Fibroblast of pulmonary artery (primary cell): ENCODE data around the gene LDLRAD4.

Source experiments
- DNase-seq: peaks from one replicate; pipeline ENCODE4 v3.0.0-alpha.2; 2010; ENCODE audit warnings: low read depth
- H3K4me3 ChIP-seq: replicated peaks from 2 replicates; pipeline ENCODE4 v1.5.1; 2011; ENCODE audit warnings: low read depth, mild to moderate bottlenecking, control low read depth, low read length, moderate library complexity
- CTCF ChIP-seq: IDR thresholded peaks from 2 replicates; pipeline ENCODE4 v1.5.1; 2011; ENCODE audit warnings: mild to moderate bottlenecking, control low read depth, low read length, inconsistent platforms; ENCODE audit errors: missing control alignments

LDLRAD4 gene

GRCh38 chr18:13328213-13328612 lies 109.7 kb downstream of the LDLRAD4 start:
- H3K4me3 ChIP-seq, result no peak overlapping the region
- DNase-seq, result no peak
- no peak for TF ChIP-seq CTCF

GRCh38 chr18:13330996-13331395 lies 112.4 kb downstream of the LDLRAD4 start:
- H3K4me3 ChIP-seq, result no peak overlapping the region
- TF ChIP-seq CTCF, result no peak
- DNase-seq, result no peak

GRCh38 chr18:13331846-13332245 lies 113.3 kb downstream of the LDLRAD4 start:
- TF ChIP-seq CTCF, result no peak
- H3K4me3 ChIP-seq, result no peak overlapping the region
- DNase-seq, result no peak

GRCh38 chr18:13332874-13333273 lies 114.3 kb downstream of the LDLRAD4 start:
- no peak overlapping the region for H3K4me3 ChIP-seq
- DNase-seq, result no peak
- no peak for TF ChIP-seq CTCF

GRCh38 chr18:13335903-13336302 lies 117.3 kb downstream of the LDLRAD4 start:
- DNase-seq, result no peak
- H3K4me3 ChIP-seq, result no peak overlapping the region
- no peak for TF ChIP-seq CTCF

- no peak overlapping the region for H3K4me3 ChIP-seq
- TF ChIP-seq CTCF, result no peak
- no peak for DNase-seq
These were observed 118.3 kb downstream of the LDLRAD4 start for GRCh38 chr18:13336841-13337240.

GRCh38 chr18:13337369-13337768 lies 118.8 kb downstream of the LDLRAD4 start:
- no peak overlapping the region for H3K4me3 ChIP-seq
- no peak for TF ChIP-seq CTCF
- no peak for DNase-seq
